Measurements from ENCODE around the gene FMN1. TPM values are rescaled to one million over a fixed set of nuclear protein-coding genes. Genes with fewer than 3 reads are reported as not detected.

Gene FMN1
- total and polyA plus RNA-seq, 2 of the 8 experiments (the other 6 are each of a cell fraction or from before 2014, with no cell fraction given): 0.27 to 3.7 TPM

GRCh38 chr15:32922541-32922940 lies 272.0 kb downstream of the FMN1 start (continued):
- TF ChIP-seq CHD7 (IDR thresholded peaks at IDR 0.05; ENCODE audit: insufficient replicate concordance, low read length) (no peak), CEBPB (IDR thresholded peaks at IDR 0.05; ENCODE audit: low read depth, low read length) (no peak), BACH1 (IDR thresholded peaks at IDR 0.05; ENCODE audit: low read length) (no peak), SIX5 (IDR thresholded peaks at IDR 0.05; ENCODE audit: low read depth, low read length) (no peak), RNF2 (IDR thresholded peaks at IDR 0.05; ENCODE audit: borderline replicate concordance, low read depth, low read length, missing control alignments, poor library complexity, severe bottlenecking) (no peak), SRF (IDR thresholded peaks at IDR 0.05; ENCODE audit: low read depth, low read length) (no peak)
